MCF 10A (cell line): ENCODE data around the gene CCNL1. TPM values are rescaled to one million over a fixed set of nuclear protein-coding genes. Genes with fewer than 3 reads are reported as not detected.

ENCODE experiments used
- BruUV-seq: library from RNA; stranded (reverse); fragments of 400-500 nt; replicated peaks from 2 replicates; lab custom pipeline; 2021; lab: Mats Ljungman, UMichigan
- CTCF ChIA-PET: fragments of 300-600 bp; sonication (Branson Sonifier 250); formaldehyde crosslinking; extraction: SDS; loops from one replicate; lab custom pipeline; 2021; ENCODE audit warnings: antibody characterized with exemption, inconsistent platforms; lab: Yijun Ruan, JAX
- POLR2A ChIA-PET: fragments of 300-600, 350-650 bp; sonication (Branson Sonifier 250); formaldehyde crosslinking; extraction: SDS; loops from one replicate; lab custom pipeline; 2020; ENCODE audit warnings: antibody characterized with exemption, inconsistent platforms; lab: Yijun Ruan, JAX
- DNase-seq: peaks from one replicate; pipeline ENCODE4 v3.0.0-alpha.2; 2018; ENCODE audit not compliant: unreplicated experiment
- H3K27ac Mint-ChIP-seq: one replicate; pipeline ENCODE4 v1.8.0; 2022; ENCODE audit warnings: mild to moderate bottlenecking, low read depth, mixed read lengths; ENCODE audit not compliant: unreplicated experiment
- H3K27me3 Mint-ChIP-seq: one replicate; pipeline ENCODE4 v1.8.0; 2022; ENCODE audit warnings: mixed read lengths; ENCODE audit not compliant: insufficient read depth, unreplicated experiment
- H3K36me3 Mint-ChIP-seq: one replicate; pipeline ENCODE4 v1.8.0; 2022; ENCODE audit warnings: mild to moderate bottlenecking, moderate library complexity, mixed read lengths; ENCODE audit not compliant: insufficient read depth, unreplicated experiment
- H3K4me1 Mint-ChIP-seq: one replicate; pipeline ENCODE4 v1.8.0; 2022; ENCODE audit warnings: mixed read lengths; ENCODE audit not compliant: insufficient read depth, unreplicated experiment
- H3K4me3 Mint-ChIP-seq: one replicate; pipeline ENCODE4 v1.8.0; 2022; ENCODE audit warnings: mild to moderate bottlenecking, moderate library complexity, mixed read lengths; ENCODE audit not compliant: unreplicated experiment
- H3K9me3 Mint-ChIP-seq: one replicate; pipeline ENCODE4 v1.8.0; 2022; ENCODE audit warnings: mixed read lengths; ENCODE audit not compliant: unreplicated experiment
- CTCF ChIP-seq: fragments of 200-600 bp; IDR thresholded peaks from one replicate; pipeline ENCODE4 v1.8.0; 2022; ENCODE audit warnings: antibody characterized with exemption, mild to moderate bottlenecking; ENCODE audit not compliant: unreplicated experiment
- intact Hi-C: fragments of 100-400 bp; cut with micrococcal nuclease; formaldehyde crosslinking; loops from 2 replicates; pipeline ENCODE4 v1.14.1; 2022
- total RNA-seq: library from RNA; stranded (reverse); gene quantifications from 2 replicates; pipeline ENCODE4 v1.2.3, GENCODE V29; 2022

CCNL1 gene
- total RNA-seq, 1 experiment from 2014 or later = 103 TPM

DNA sequence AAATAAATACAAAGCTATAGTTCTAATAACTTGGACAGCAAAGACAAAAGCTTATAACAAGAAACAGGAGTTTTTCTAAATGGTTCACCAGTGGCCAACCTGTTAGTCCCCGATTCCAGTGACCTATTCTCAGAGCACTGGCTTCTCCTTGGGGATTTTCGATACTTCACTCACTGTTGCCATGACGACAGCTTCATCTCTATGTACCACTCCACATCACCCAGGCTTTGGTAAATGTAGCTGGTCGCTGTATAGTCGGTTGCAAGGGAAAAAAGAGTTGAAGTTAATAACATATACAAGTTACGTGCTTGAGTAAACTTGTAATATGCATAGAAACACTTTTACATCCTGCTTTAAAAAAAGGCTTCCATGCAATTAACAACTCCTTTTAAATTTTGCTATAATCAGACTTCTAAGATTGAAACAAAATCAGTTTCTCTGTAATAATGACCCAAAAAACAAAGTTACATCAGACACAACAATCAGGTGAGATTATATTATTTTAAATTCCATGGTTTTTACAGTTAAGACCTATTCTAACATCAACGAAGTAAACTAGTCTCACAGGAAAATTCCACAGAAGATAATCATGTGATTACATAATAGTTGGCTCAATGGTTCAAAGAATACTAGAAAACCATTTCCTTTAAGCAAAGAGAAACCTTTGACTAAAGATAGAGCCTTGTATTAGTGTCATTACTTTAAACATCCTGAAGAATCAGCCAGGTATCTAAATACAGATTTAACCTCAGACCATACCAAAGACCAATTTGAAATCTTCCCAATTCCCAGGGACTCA lies 2.9 kb downstream of the CCNL1 start:
- TF ChIP-seq CTCF = no peak
- ChIA-PET CTCF (interaction anchor here (0.6 to 0.8 kb wide), 3 partner anchors 9 to 454 kb away, joined by 3 read pairs; no protein-coding TSS in a partner anchor), POLR2A (interaction anchor here (0.9 to 3.3 kb wide), 5 partner anchors 18 to 481 kb away, joined by 3 to 56 read pairs (median 10); no protein-coding TSS in a partner anchor)
- Mint-ChIP-seq H3K27me3 (no peaks in the 10 kb centered on the region), H3K9me3 (no peaks in the 10 kb centered on the region), H3K4me1 (peaks cover 28% of the 10 kb centered on the region), H3K27ac (peak overlapping the region; percentile 100), H3K4me3 (peak overlapping the region; percentile 97), H3K36me3 (peaks cover 90% of the 10 kb centered on the region)
- no TSS peak for BruUV-seq
- intact Hi-C loops = loop anchor here (5.0 kb wide), 1 partner anchor 290 kb away; no protein-coding TSS in a partner anchor
- peak; percentile 34 for DNase-seq

DNA sequence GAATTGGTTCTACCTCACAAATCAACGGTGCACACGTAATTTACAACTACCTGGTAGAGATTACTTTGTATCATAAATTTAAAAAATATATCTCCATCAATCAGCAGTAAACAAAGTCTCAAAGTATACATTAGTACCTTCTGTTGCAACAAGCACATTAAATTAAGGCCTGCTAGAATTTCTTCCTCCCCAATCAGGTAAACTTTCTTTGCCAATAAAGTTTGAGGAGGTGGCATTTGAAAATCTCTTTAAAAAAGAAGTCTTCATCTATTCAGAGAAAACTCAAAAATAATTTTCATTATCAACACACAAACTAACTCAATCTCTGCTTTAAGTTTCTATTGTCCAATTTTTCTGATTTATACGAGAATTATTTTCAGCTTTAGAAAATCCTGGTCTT lies 4.4 kb downstream of the CCNL1 start:
- ChIA-PET POLR2A (interaction anchor here (1.0 to 3.3 kb wide), 6 partner anchors 10 to 1285 kb away, joined by 3 to 56 read pairs (median 8); partner anchors contain the start of gene GMPS), CTCF (interaction anchor here (0.5 to 3.0 kb wide), 4 partner anchors 18 to 1005 kb away, joined by 3 to 9 read pairs (median 5); no protein-coding TSS in a partner anchor)
- peak overlapping the region; percentile 59 for H3K4me3 Mint-ChIP-seq

GRCh38 chr3:157154563-157155330 lies 5.2 kb downstream of the CCNL1 start:
- no peak for TF ChIP-seq CTCF
- CTCF ChIA-PET = interaction anchor here (0.5 to 3.0 kb wide), 5 partner anchors 17 to 1004 kb away, joined by 3 to 9 read pairs (median 5); partner anchors contain the start of gene PTX3
- no peaks in the 10 kb centered on the region for H3K27me3 Mint-ChIP-seq
- no peaks in the 10 kb centered on the region for H3K9me3 Mint-ChIP-seq
- DNase-seq = no peak
- peaks cover 99% of the 10 kb centered on the region for H3K36me3 Mint-ChIP-seq
- H3K4me3 Mint-ChIP-seq = peak overlapping the region; percentile 59
- H3K4me1 Mint-ChIP-seq = peaks cover 20% of the 10 kb centered on the region
- intact Hi-C loops = loop anchor here (5.0 kb wide), 1 partner anchor 293 kb away; no protein-coding TSS in a partner anchor
- no TSS peak for BruUV-seq
- POLR2A ChIA-PET = interaction anchor here (0.6 to 3.3 kb wide), 6 partner anchors 9 to 1285 kb away, joined by 3 to 56 read pairs (median 4); partner anchors contain the start of gene GMPS
- H3K27ac Mint-ChIP-seq = peak overlapping the region; percentile 61

More for the DNA sequence above, 4.4 kb downstream of the CCNL1 start:
- Mint-ChIP-seq H3K4me1 (peaks cover 20% of the 10 kb centered on the region), H3K9me3 (no peaks in the 10 kb centered on the region), H3K27ac (no peak overlapping the region), H3K27me3 (no peaks in the 10 kb centered on the region), H3K36me3 (peaks cover 99% of the 10 kb centered on the region)
- no peak for TF ChIP-seq CTCF
- no peak for DNase-seq
- BruUV-seq = no TSS peak
- intact Hi-C loops = loop anchor here (5.0 kb wide), 1 partner anchor 292 kb away; no protein-coding TSS in a partner anchor
